IPS-NIHi11 (cell line): ENCODE measurements around the gene CPSF4L.
A peak's percentile ranks its signal among the peaks of the same experiment; 100 is the strongest.
"Not testable (repeated sequence)": the region's sequence is repeated elsewhere in the genome, so short reads cannot be mapped to it uniquely, and the experiment has no call there.

Source experiments
- DNase-seq: peaks from one replicate; pipeline ENCODE4 v3.0.0; 2012; ENCODE audit warnings: mixed read lengths, low spot score

Gene CPSF4L

DNA sequence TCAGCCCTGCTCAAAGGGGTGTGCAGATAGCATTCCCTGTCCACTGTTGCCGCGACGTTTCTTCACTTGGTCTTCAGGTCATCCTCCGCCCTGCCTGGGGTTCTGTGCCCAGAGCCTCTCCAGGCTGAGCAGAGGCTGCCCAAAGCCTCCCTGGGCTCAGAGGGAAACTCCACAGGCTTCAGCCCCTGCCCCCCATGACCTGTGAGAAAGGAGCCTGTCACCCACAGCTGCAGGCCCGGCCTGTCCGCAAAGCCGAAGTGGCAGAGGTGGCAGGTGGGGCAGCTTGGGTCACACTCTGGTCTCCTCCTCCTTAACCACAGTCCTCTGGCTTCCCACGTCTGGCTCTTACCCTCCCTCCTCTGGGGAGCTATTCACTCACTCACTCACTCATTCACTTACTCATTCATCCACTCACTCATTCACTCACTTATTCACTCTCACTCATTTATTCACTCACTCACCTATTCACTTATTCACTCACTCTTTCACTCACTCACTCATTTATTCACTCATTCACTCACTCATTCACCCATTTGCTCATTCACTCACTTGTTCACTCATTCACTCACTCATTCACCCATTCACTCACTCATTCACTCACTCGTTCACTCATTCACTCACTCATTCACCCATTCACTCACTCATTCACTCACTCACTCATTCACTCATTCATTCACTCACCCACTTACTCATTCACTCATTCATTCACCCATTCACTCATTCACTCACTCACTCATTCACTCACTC lies 7.1 kb upstream of the CPSF4L start:
- no peak for DNase-seq

DNA sequence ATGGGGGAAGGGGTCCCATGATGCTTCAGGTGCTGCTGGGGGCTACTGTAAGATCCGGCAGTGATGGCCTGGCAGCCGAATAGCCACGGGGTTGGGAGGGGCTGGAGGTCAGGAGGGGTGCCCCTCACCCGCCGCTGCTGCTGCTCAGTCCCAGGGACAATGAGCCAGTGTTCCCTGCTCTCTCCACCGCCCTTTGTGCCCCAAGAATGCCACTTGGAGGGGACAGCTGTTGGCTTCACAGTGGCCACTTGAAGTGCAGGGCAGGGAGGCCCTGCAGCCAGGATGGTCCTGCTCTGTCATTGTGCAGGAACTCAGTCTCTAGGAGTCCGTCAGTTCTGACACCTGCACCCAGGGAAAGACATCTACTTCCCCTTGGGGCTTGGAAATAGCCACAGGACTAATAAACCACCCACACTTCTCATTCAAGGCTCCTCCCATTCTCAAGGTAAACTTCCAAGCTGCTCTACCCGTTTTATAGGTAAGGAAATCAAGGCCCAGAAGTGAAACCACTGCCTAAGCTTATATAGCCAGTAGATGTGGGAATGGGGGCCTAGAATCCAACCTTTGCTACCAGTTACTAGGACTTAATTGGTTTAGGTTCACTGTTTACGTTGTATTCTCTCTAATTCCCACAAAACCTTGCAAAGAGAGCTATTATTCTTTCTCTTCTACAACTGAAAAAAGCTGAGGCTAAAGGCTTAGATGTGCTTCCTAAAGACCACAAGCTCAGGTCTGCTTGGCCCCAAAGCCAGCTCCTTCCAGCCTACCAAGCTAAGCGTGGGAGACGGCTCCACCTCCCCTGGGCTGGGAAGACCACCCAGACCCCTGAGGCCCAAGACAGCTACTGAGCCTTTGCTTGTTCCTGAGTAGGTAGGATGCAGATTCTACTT lies 6.2 kb upstream of the CPSF4L start:
- DNase-seq = no peak

DNA sequence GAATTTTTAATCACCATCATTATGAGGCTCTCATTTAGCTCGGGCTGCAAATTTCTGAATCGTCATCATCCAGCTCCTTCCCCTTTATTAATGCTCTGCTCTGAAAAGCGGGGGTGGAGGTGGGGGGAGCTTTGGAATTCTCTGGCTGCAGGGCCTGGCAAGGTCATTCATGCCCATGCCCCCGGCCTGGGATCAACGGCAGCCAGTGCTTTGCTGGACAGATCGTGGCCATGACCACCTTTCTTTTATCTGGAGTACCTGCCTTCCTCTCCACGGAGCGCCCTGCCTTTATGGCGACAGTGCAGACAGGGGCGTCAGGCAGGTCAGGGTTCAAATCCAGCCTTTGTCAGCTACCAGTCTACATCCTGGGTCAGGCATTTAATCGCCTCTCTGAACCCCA lies 5.1 kb upstream of the CPSF4L start:
- no peak for DNase-seq

DNA sequence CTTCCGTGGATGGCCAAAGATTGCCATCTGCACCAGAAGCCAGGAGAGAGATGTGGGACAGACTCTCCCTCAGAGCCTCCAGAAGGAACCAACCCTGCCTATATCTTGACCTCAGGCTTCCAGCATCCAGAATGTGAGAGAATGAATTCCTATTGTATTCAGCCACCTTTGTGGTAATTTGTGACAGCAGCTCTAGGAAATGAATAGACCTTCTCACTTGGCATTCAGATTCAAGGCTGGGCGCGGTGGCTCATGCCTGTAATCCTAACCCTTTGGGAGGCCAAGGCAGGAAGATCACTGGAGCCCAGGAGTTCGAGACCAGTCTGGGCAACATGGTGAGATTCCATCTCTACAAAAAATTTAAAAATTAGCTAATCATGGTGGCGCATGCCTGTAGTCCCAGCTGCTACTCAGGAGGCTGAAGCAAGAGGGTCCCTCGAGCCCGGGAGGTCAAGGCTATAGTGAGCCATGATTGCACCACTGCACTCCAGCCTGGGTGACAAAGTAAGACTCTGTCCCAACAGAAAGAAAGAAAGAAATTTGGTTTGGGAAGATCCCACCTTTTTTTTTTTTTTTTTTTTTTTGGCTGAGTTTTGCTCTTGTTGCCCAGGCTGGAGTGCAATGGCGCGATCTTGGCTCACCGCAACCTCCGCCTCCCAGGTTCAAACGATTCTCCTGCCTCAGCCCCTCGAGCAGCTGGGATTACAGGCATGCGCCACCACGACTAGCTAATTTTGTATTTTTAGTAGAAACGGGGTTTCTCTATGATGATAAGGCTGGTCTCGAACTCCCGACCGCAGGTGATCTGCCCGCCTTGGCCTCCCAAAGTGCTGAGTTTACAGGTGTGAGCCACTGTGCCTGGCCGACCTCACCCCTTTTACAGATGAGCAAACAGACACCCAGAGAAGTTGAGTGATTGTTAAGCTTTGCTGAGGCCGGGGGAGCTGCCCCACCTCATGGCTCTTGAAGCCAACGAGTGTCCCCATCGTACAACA lies 4.3 kb upstream of the CPSF4L start:
- no peak for DNase-seq

DNA sequence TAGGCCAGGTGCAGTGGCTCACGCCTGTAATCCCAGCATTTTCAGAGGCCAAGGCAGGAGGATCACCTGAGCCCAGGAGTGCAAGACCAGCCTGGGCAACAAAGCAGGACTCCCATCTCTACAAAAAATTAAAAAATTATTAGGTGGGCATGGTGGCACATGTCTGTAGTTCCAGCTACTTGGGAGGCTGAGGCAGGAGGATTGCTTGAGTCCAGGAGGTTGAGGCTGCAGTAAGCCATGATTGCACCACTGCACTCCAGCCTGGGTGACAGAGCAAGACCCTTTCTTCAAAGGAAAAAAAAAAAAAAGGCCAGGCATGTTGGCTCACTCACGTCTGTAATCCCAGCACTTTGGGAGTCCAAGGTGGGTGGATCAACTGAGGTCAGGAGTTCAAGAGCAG lies 2.8 kb upstream of the CPSF4L start:
- DNase-seq = not testable (repeated sequence)

DNA sequence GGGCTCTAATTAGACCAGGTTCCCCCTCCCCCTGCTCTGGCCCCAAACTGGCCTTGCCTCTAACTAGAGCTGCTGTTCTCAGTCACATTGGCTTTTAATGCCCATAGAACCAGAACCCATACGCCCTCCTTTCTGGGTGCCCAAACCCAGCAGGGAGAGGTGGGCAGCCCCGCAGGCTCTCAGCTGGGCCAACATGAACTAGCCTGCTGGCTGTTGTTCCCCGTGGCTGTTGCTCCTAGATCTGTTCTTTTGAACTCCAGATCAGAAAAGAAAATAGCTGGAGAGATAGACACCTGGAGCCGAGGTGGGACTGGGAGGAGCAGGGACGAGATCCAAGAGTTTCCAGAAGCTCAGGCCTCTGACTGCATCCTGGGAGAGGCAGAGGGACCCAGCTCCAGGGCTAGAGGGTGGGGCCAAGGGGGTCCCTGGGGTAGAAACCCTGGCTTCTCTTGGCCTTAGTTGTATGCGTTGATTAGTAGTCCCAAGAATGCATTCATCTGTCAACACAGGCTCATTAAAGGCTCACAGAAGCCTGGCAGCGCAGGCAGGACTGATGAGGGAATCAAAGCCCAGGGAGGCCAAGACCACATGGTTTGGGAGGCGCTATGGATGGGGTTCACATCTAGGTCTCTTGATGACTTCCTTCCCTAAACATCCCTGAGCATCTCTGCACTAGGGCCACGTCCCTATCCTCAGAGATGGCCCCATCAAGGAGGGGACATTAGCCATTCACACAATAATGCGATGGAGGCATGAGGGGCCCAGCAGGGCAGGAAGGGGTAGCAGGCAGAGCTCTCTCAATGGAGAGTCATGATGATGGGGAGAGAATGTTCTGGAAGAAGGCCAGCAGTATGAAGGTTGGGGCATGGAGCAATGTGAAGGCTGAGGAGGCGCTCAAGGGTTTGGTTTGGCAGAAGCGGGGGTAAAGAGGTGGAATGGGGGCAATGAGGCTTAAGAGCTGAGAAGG lies 1.3 kb upstream of the CPSF4L start:
- no peak for DNase-seq

DNA sequence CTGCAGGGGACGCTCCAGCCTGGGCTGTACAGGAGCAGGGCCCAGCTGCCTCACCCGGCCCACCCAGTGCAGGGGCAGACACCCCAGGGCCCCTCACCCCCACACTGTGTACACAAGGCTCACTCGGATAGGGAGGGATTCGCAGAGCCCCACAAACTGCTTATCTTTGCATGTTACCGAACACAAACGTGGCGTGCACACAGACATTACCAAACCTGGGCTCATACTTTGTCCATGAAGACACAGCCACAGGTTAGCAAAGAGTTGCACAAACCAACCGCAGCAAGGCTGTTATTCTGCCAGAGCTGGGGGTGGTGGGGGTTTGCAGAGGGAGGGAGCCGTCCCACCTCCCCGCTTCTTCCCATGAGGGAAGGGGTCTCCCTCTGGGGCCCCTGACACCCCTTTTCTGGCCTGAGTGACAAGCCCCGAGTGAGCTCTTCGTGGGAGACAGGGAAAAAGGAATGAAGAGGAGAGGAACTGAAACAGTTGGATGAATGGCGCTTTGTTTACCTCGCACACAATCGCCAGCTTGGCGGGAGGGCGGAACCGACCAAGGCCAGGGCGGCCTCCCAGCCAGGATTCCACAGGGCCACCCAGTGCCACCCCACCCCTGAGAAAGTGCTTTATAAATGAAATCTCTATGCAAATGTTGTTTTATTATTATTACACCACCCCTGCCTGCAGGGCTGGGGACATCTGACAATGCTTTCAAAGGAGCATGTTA lies 434 bp upstream of the CPSF4L start:
- peak; percentile 55 for DNase-seq

DNA sequence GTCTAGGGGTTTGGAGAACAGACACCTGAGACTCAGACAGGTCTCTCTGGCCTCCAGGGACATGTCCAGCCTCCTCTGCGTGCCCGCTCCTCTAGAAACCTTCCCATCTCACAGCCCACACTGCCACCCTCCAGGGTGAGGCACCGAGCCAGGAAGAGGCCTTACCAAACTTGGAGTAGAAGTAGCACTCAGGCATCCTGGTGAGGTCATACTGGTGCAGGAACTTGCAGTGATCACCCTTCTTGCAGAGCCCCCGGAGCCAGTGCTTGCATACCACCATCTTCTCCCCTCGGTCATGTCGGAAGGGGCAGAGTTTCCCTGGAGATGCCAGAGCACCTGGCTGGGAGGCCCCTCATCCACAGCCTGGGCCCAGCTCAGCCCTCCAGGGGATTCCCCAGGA lies 4.2 kb downstream of the CPSF4L start:
- DNase-seq = no peak

DNA sequence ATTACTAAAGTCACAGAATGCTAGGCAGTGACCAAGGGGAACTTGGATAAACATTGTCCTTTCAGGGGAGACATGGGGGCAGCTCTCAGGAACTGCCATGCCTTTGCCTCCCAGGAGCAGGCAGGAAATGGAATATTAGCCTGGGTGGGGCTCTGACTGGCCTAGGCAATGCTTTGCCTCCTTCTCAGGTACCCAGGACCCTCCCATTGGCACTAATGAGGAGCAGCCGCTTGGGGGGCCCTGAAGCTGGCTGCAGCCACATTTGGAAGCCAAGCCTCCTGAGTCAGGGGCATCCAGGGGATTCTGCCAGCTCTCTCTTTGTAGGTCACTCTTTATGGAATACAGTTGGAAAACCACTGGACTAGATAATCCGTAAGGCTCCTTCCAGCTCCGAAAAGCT lies 5.5 kb downstream of the CPSF4L start:
- DNase-seq = no peak

DNA sequence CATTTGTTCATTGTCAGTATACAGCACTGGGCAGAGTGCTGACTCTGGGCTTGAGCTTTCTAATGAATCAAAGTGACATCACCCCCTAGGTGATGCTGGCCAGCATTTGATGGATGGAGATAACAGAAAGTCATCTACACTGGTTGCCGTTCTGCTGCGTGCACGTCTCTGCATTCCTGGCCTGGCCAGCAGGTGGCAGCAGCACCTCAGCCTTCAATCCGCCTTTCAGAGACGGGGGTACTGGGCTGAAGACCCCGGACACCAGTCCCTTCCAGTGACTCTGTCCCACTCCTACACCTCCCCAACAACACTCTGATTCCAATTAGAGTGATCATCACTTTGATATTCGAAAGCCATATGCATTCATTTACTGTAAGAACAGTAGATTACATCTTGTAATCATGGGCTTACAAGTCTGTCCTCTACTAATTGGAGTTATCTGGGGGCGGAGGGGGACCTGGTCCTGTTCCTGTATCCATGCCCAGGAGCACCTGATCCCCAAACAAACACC lies 6.0 kb downstream of the CPSF4L start:
- DNase-seq = peak; percentile 87

DNA sequence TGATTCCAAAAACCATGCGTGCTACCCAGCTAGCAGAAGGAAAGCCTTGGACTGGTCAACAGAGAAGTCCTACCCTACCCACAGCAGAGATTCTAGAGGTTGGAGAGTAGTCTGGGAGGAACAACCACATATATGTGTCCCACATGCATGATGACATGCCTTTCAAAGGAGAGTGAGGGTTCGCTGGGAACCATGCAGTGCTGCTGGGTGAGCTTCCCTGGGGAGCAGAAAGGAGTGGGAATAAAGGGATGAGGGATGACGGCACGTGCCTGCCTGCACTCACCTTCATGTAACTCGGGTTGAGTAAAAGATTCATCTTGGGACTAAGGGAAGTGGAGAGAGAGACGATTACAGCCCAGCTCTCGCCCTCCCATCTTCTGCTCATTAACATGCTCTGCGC lies 9.8 kb downstream of the CPSF4L start:
- DNase-seq = no peak

DNA sequence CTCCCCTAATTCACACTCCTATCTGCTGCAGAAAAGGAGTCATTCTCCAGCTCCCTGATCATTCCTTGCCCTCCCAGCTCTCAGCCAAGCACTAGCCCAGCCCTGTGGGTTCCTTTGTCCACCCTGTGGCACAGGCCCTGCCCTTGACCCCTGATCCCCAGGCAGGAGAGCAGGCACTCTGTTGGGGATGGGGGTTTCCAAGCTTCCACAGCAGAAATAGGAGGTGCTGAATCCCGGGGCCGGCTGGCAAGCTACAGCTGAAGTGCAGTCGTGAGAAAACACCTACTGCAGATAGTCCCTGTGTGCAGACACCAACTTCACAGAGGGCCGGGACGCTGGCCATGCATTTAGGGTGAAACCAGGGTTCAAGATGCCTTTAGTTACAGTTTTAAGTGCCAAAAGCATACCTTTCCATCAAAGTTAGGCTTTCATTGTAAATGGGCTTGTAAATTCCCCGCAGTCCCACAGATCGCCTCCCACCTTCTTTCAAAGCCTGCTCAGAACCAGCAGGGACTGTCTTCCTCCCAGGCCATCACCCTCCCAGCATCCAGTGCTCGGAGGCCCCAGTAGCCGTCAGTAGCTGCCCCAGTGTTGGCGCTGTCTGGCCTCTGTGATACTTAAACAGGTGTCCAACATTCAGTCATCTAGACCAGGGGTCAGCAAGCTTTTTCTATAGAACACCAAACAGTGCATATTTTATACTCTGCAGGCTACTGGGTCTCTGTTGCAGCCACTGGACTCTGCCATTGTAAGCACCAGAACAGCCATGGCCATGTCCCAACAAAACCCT lies 10.6 kb downstream of the CPSF4L start:
- no peak for DNase-seq

DNA sequence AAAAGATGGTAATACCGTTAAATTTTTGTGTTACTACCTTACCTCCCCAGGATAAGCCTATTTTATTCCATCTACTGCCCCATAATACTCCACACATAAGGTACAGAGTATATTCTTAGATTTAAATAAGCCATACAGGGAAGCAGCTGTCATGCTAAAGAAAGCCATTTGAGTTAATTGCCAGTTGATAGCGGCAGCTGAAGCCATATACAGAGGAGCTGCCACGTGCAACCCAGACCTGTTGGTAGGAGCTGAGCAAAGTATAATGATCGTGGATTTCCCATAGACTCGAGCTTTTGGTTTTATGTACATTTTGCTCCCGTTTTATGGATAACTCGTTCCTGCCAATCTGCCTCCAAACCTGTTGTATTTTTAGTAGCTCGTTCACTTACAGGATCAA lies 12.0 kb downstream of the CPSF4L start:
- no peak for DNase-seq

DNA sequence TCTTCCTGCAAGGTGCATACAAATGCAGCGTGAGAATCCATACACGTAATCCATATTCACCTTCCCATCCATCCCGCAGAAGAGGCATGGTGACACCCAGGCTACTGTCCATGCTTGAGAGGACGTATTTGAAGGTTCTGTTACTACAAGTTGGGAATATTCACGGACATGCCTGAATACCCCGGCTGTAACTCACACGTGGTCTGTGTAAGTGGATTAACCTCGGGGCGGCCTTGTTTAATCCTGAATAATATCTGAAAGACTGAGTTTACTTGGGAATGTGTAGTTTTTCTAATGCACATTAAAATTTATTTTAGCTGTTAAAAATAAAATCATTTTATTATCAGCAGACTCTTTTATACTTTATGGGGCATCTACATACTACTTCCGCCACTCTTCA lies 13.1 kb downstream of the CPSF4L start:
- DNase-seq = no peak

DNA sequence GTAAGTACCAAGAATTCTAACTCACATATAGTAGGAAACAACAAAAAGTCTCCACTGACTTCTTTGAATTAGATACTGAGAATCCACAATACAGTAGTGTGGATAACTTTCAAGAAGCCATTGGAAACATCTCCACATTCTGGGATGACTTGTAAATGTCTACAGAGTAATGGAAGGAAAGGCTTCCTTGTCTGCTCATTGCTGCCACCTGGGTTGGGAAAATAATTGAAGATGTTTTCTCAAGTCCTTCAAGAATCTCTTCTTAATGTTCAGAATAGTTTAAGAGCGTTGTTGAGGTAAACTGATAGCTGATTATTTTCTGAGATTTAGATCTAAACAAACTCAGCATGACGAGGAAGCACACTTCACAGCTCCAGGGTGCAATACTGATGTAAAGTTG lies 14.0 kb downstream of the CPSF4L start:
- DNase-seq = no peak

DNA sequence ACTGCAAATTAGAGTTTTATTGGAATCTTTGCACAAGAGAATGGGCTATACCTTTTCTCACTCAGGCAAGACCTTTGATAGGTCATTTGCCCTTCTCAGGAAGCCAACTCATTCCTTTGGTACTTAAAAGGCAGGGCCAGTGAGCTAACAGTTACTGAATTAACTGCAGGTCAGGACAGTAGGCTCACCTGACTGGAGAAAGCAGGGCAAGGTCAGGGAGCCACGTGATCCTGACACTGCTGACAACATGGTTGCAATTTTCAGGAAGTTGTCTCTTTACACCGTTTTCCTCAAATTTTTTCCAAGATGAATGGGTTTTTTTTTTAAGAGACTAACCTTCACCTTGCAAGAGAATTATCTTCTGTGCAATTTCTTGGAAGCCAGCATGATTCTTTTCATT lies 21.1 kb downstream of the CPSF4L start:
- DNase-seq = no peak

DNA sequence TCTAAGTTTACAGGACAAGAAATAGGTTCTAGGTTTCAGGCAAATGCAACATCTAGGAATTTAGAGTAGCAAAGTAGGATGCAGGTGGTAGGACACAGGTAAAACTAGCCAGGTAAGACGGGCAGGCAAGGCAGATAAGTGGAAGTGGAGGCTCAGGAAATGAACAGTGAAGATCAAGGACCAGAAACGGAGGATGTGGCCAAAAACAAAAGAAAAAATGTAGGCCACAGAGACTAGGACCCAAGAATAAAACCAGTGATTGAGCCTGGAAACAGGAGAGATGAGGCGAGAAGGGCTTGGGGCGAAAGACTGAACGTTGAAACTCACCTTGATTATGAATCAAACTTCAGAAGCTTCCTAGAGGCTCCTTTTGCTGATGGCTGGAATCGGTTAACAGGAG lies 24.0 kb downstream of the CPSF4L start:
- DNase-seq = no peak

DNA sequence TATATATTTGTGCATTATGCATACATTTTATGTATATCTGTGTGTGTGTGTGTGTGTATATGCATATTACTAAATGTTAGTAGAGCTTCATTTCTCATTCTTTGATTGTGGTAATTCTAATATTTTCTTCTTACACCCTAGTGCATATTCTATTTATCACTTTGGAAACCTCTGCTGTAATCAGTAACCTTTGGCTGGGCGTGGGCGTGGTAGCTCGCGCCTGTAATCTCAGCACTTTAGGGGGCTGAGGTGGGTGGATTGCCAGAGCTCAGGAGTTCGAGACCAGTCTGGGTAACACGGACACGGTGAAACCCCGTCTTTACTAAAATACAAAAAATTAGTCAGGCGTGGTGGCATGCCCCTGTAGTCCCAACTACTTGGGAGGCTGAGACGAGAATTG lies 26.9 kb downstream of the CPSF4L start:
- DNase-seq = no peak
